ENCODE results near the gene MED13L. TPM values are rescaled to one million over a fixed set of nuclear protein-coding genes. Genes with fewer than 3 reads are reported as not detected.
A peak's percentile ranks its signal among the peaks of the same experiment; 100 is the strongest.

MED13L gene
- total RNA-seq, 1 experiment from 2014 or later: 80.5 TPM

DNA sequence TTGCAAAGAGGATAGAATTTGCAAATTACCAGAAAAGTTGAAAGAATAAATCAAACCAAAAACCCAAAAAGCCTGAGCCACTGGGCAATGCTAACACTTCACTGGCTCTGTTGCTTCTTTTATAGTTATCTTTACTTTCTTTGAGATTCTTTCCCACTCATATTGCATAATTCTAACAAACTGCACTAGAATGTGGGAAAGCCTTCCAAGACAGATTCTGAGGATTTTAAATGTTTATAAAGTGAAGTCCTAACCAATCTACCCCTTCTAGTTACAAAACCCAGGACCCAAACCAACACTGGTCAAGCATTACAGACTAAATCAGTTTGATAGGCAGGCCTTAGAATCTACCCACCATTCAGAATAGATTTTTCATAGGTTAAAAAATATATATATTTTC, 150.9 kb downstream of the MED13L start:
- DNase-seq (ENCODE audit: low spot score): no peak
- Mint-ChIP-seq H3K27ac (peak overlapping the region; percentile 81), H3K9me3 (no peaks in the 10 kb centered on the region), H3K36me3 (no peaks in the 10 kb centered on the region), H3K4me3 (no peak overlapping the region), H3K4me1 (peaks cover 71% of the 10 kb centered on the region), H3K27me3 (ENCODE audit: low read depth) (no peaks in the 10 kb centered on the region)
- TF ChIP-seq, protein P1, sequence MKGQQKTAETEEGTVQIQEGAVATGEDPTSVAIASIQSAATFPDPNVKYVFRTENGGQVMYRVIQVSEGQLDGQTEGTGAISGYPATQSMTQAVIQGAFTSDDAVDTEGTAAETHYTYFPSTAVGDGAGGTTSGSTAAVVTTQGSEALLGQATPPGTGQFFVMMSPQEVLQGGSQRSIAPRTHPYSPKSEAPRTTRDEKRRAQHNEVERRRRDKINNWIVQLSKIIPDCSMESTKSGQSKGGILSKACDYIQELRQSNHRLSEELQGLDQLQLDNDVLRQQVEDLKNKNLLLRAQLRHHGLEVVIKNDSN (CRISPR knock-in tag; IDR thresholded peaks at IDR 0.05): no peak
- TF ChIP-seq KAT7 (CRISPR knock-in tag; IDR thresholded peaks at IDR 0.05; ENCODE audit: borderline replicate concordance): no peak
- no peak for TF ChIP-seq SP1 (CRISPR knock-in tag; conservative IDR thresholded peaks at IDR 0.05)
- TF ChIP-seq ZNF416 (CRISPR knock-in tag; IDR thresholded peaks at IDR 0.05): no peak
- no peak for TF ChIP-seq JAZF1 (CRISPR knock-in tag; IDR thresholded peaks at IDR 0.05)
- TF ChIP-seq, protein P2, sequence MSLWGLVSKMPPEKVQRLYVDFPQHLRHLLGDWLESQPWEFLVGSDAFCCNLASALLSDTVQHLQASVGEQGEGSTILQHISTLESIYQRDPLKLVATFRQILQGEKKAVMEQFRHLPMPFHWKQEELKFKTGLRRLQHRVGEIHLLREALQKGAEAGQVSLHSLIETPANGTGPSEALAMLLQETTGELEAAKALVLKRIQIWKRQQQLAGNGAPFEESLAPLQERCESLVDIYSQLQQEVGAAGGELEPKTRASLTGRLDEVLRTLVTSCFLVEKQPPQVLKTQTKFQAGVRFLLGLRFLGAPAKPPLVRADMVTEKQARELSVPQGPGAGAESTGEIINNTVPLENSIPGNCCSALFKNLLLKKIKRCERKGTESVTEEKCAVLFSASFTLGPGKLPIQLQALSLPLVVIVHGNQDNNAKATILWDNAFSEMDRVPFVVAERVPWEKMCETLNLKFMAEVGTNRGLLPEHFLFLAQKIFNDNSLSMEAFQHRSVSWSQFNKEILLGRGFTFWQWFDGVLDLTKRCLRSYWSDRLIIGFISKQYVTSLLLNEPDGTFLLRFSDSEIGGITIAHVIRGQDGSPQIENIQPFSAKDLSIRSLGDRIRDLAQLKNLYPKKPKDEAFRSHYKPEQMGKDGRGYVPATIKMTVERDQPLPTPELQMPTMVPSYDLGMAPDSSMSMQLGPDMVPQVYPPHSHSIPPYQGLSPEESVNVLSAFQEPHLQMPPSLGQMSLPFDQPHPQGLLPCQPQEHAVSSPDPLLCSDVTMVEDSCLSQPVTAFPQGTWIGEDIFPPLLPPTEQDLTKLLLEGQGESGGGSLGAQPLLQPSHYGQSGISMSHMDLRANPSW (CRISPR knock-in tag; conservative IDR thresholded peaks at IDR 0.05; ENCODE audit: low read depth): no peak
- TF ChIP-seq, protein P3, sequence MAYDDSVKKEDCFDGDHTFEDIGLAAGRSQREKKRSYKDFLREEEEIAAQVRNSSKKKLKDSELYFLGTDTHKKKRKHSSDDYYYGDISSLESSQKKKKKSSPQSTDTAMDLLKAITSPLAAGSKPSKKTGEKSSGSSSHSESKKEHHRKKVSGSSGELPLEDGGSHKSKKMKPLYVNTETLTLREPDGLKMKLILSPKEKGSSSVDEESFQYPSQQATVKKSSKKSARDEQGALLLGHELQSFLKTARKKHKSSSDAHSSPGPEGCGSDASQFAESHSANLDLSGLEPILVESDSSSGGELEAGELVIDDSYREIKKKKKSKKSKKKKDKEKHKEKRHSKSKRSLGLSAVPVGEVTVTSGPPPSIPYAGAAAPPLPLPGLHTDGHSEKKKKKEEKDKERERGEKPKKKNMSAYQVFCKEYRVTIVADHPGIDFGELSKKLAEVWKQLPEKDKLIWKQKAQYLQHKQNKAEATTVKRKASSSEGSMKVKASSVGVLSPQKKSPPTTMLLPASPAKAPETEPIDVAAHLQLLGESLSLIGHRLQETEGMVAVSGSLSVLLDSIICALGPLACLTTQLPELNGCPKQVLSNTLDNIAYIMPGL (CRISPR knock-in tag; IDR thresholded peaks at IDR 0.05): no peak
- no peak for TF ChIP-seq ATF2 (CRISPR knock-in tag; IDR thresholded peaks at IDR 0.05; ENCODE audit: borderline replicate concordance, low read depth)
- TF ChIP-seq ZNF396 (CRISPR knock-in tag; IDR thresholded peaks at IDR 0.05; ENCODE audit: borderline replicate concordance): no peak
- no peak for TF ChIP-seq ZNF317 (CRISPR knock-in tag; IDR thresholded peaks at IDR 0.05; ENCODE audit: borderline replicate concordance, low read depth)
- no peak for TF ChIP-seq CREB1 (CRISPR knock-in tag; IDR thresholded peaks at IDR 0.05)
- no peak for TF ChIP-seq TEAD1 (CRISPR knock-in tag; IDR thresholded peaks at IDR 0.05)
- TF ChIP-seq, protein P4, sequence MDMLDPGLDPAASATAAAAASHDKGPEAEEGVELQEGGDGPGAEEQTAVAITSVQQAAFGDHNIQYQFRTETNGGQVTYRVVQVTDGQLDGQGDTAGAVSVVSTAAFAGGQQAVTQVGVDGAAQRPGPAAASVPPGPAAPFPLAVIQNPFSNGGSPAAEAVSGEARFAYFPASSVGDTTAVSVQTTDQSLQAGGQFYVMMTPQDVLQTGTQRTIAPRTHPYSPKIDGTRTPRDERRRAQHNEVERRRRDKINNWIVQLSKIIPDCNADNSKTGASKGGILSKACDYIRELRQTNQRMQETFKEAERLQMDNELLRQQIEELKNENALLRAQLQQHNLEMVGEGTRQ (CRISPR knock-in tag; IDR thresholded peaks at IDR 0.05): no peak
- no peak for TF ChIP-seq TP53 (CRISPR knock-in tag; IDR thresholded peaks at IDR 0.05)
- TF ChIP-seq RORB (CRISPR knock-in tag; IDR thresholded peaks at IDR 0.05): no peak
- TF ChIP-seq NFATC4 (CRISPR knock-in tag; IDR thresholded peaks at IDR 0.05): no peak
- TF ChIP-seq MXD4 (CRISPR knock-in tag; IDR thresholded peaks at IDR 0.05; ENCODE audit: borderline replicate concordance): no peak
- no peak for TF ChIP-seq ZMAT4 (CRISPR knock-in tag; IDR thresholded peaks at IDR 0.05)
- no peak for TF ChIP-seq ZNF532 (CRISPR knock-in tag; IDR thresholded peaks at IDR 0.05; ENCODE audit: borderline replicate concordance)
- no peak for TF ChIP-seq ARID4B (CRISPR knock-in tag; IDR thresholded peaks at IDR 0.05; ENCODE audit: borderline replicate concordance)
- ChIA-PET POLR2A (no interaction called here), CTCF (interaction anchor here (0.5 kb wide), 1 partner anchor 51 kb away, joined by 3 read pairs; no protein-coding TSS in a partner anchor)
- no peak for ATAC-seq

Measured in WTC11 (cell line).